Esophagus muscularis mucosa (tissue), 3 donors: ENCODE data around the gene GNAS-AS1.

Source experiments
- CTCF ChIP-seq, 3 experiments: fragments of 200-600 bp in 2 of 3; fragments of 450-650 bp in 1 of 3; sonication (generic) in 2 of 3; IDR thresholded peaks; one replicate each; pipeline ENCODE4 v1.5.1; 2017 to 2019; ENCODE audit warnings: antibody characterized with exemption in 3 of 3, mild to moderate bottlenecking in 2 of 3, moderate library complexity in 1 of 3
- POLR2A ChIP-seq: fragments of 450-650 bp; IDR thresholded peaks from one replicate; pipeline ENCODE4 v1.6.1; 2017; ENCODE audit warnings: antibody characterized with exemption, moderate library complexity, mild to moderate bottlenecking, low read depth
- POLR2AphosphoS5 ChIP-seq, 2 donors: sonication (generic); formaldehyde crosslinking; IDR thresholded peaks; one replicate each; pipeline ENCODE4 v1.6.1; 2017; ENCODE audit warnings: antibody characterized with exemption in 2 of 2

GRCh38 chr20:58889798-58890517 is 39.3 kb upstream of the GNAS-AS1 start:
- TF ChIP-seq POLR2A: no peak
- TF ChIP-seq CTCF (IDR thresholded peaks at IDR 0.05): no peak
- TF ChIP-seq POLR2AphosphoS5 (IDR thresholded peaks at IDR 0.05): no peak
